Myocyte (in vitro differentiated cells): ENCODE measurements around the gene WDR54. TPM values are rescaled to one million over a fixed set of nuclear protein-coding genes. Genes with fewer than 3 reads are reported as not detected.

ENCODE experiments used
- DNase-seq: peaks from one replicate; pipeline ENCODE4 v3.0.0-alpha.2; 2012; ENCODE audit warnings: low read depth
- polyA plus RNA-seq: library from polyadenylated mRNA; unstranded; fragments of >200 nt; gene quantifications from one replicate; pipeline ENCODE4 v1.2.1, GENCODE V29; 2012; ENCODE audit warnings: missing spikeins
- total RNA-seq: library from RNA; depleted of rRNA; stranded (reverse); fragments of >200 nt; gene quantifications from 2 replicates; pipeline ENCODE4 v1.2.3, GENCODE V29; 2014

Gene WDR54, protein sequence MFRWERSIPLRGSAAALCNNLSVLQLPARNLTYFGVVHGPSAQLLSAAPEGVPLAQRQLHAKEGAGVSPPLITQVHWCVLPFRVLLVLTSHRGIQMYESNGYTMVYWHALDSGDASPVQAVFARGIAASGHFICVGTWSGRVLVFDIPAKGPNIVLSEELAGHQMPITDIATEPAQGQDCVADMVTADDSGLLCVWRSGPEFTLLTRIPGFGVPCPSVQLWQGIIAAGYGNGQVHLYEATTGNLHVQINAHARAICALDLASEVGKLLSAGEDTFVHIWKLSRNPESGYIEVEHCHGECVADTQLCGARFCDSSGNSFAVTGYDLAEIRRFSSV
- 7.8 TPM in 2 replicates for total RNA-seq
- 22.6 TPM for polyA plus RNA-seq

DNA sequence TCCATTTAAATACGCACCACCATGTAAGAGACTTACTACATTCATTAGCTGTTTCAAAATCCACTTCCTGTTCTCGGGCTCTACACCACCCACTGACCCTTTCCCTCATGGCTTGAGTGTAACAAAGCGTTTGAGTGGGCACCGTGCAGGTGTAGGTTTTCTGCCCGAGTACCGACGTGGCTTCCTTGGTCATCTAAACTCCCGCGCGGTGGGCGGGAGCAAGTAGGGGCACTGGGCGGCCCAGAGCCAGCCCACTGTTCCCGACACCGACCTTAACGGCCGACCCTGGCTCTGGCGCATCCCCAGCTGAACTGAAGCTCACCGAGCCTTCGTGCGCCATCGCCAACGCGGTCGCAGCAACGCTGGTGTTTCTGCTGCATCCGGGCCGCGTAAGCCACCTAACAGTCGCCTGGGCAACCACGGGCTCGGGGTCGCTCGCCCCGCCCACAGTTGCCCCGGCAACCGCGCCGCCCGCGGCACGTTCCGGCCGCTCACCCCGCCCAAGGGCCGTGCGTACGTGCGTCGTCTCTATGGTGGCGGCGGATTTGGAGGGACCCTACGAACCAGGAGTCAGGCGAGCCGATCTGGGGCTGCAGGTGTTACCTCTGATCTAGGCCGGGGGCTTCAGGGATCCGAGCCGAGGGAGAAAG, at the start of gene WDR54, which contains the start of gene C2orf81:
Gene WDR54, plus strand, starts transcription at position 510 of the 650 bp plus-strand sequence. CDS start 424 bp downstream, outside the sequence.
Gene C2orf81, minus strand, starts transcription at position 399 of the 650 bp plus-strand sequence. Its CDS starts 59 bp downstream, at position 340.
- peak; percentile 88 for DNase-seq

DNA sequence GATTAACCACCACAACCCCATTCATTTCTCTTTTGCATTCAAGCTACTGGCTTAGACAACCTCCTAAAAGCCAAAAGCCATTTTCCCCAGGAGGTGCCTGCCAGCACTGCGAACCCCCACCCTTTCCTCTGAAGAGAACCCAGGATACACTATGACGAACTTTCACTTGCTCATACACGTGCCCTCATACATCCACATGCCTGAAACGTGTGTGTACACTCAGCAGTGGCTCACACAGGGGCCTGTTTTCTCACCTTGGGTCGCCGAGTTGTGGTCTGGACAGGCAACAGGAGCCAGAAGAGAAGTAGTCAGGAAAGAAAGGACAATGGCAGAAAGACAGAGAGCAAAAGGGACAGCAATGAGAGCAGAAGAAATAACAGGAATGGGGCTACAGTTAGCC, 48.9 kb upstream of the WDR54 start:
- no peak for DNase-seq

DNA sequence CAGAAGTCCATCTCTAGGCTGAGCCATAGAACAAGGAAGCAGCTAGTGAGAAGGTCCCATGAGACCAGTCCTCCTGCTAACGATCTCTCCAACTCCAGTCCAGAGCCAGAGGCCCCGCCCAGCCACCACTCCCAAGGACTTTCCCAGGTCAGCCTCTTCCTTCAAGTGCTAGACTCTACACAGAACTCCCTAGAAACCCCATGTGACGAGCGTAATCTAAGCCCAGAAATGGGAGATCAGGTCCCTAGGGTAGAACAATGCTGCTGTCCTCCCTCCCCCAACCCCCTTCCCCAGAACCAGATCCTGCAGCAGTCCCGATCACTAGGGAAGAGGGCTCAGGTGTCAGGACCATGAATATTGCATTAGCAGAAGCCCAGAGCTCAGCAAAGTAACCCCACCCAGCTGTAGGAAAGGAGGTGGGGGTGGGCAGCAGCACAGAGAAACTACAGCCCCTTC, 48.3 kb upstream of the WDR54 start:
- peak; percentile 12 for DNase-seq

DNA sequence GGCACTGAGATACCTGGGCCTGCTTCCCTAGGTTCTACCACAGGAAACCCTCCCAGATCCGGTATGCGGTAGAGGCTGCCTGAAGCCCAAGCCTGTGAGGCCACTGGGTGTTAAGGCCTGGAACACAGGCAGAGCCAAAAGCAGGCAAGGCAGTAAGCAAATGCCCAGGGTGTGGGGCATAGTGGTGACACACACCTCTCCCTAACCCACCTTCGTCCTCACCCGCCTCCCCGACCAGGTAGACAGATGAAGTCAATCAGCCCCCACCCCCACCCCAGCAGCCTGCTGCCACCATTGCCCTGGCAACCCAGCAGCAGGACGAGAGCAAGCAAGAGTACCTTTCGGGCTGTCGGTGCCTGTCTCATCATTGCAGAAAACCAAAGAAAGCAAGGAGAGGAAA, 47.5 kb upstream of the WDR54 start:
- no peak for DNase-seq

DNA sequence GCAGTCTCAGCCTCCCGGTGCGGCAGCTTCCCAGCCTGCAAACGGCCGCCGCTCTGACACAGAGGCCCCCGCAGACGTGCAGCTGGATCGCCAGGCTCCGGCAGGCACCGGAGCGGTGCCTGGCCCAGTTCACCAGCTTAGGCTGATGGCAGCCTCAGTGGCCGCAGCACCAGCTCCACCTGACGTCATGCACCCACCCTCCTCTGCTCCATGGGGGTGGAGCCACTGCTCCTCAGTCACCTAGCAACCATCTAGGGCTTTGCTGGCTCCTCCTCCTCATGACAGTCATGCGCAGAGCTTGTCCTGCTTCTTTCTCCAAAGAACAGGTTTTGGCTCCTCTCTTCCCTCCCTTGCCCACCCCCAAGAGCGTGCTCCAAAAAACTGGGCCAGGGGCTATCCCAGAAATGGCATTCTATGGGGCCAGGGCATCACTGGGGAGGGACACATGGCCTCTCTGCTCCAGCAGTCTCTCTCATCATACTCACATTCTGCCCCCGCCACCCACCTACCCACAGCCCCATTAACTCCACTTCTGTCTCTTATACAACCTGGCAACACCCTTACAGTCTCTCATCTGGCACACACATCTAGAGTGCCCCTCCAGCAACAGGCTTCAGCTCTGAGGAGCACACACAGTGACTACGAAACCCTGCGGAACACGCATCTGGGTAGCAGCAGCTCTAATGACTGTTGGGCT, 46.9 kb upstream of the WDR54 start:
- DNase-seq = peak; percentile 16

DNA sequence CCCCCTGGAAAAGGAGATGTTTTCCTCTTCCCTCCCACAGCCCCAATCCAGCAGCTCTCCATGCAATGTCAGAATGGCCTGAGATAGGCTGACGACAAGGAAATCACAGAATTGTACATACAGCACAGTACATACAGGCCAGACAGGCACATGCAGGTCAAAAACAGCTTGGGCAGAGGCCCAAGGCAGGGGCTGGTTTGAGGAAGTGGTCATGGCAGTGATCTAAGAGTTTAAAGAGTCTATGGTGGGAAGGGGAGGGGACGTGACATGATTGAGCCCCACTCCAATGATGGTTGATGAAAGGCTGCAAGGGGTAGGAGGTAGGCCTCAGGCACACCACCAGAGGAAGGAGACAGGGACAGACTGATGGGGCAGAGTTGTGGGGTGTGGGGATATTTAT, 45.7 kb upstream of the WDR54 start:
- no peak for DNase-seq

DNA sequence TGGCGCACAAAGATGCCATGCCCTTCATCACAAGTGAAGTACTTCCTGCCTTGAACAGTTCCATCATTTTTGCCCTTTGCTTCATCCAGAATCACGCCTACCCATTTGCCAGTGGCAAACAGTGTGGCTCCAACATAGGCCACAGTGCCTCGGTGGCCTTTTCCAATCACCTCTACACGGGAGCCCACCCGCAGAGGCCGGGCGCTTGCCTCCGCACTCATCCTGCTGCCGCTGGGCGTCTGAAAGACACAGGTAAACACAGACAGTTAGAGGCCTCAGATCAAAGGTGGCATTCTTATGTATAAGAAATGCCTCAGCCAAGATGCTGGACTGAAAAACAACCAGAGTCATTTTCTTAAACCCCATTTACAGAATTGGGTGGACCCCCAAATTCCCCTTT, 43.5 kb upstream of the WDR54 start:
- DNase-seq = no peak

DNA sequence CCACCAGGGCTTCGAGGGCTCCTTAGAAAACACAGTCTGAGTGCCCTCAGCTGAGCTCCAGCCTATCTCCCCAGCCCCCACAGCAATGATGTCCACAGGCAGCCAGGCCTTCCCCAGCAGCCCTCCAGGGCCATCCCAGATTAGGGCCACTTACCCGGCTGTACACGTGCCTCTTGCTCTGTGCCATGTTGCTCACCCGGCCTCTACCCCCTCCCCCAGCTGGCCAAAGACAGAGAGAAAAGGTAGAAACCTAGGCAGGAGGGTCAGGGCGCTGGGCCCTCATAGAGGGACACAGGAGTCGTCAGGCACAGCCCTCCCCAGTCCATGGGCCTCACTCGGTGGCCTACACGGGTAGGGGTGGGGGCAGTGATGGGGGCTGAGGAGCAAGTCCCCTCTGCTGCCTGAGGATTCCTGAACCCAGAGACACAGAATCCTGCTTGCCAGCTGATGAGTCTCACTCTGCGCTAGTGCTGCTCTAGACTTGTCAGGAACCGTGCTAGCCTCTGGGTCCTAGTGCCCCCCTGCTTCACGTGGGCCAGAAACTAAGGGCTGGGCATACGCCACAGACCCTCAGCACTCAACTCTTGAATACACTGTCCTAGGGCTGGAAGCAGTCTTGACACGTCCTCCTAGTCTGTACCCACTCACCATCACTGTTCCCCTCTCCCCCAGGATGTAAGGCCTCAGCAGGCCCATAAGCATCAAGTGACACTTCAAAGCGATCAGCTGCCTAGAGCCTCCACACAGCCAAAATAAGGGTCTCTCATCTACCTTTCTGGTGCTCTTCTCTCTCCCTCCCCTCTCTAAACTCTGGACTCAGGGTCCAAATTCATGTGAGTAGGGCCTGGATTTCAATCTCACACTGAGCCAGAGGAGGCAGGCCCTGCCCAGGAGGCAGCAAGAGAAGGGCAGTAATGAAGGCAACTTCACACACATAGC, 41.4 kb upstream of the WDR54 start, which contains the start of gene DCTN1:
Gene DCTN1, minus strand, starts transcription at position 461 of the 939 bp plus-strand sequence. Its CDS starts 274 bp downstream, at position 187.
- DNase-seq = peak; percentile 70

DNA sequence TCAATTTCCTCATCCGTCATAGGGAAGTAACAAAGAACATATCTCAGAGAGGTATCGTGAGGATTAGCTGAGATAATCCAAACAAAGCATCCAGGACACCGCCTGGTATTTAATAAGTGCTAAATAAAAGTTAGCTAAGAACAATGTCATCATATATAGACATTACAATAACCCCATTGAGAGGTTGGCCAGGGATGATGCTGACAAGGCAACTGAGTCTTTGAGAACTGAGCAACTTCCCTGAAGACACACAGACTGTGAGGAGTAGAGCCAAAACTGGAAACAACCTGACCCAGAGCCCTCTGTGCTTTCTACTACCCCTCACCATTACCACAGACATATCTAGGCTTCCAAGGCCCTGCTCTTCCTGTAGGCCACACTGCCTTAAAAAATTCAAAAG, 39.8 kb upstream of the WDR54 start:
- no peak for DNase-seq

DNA sequence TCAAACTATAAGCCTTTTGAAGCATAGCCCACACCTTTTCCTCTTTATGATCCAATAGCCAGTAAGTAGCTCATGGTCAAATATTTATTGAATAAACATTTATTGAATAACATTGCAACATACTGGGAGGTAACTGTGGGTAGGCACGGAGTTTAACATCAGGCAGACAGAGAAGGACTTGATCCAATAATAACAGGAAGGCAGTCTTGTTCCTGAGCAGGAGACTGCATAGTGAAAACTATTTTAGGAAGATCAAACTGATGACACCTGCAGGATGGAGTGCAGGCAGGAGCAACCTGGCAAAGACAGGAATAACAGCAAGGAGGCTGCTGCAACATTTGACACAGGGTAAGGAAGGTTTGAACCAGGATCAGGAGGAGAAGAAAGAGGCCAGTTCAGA, 38.3 kb upstream of the WDR54 start:
- no peak for DNase-seq

DNA sequence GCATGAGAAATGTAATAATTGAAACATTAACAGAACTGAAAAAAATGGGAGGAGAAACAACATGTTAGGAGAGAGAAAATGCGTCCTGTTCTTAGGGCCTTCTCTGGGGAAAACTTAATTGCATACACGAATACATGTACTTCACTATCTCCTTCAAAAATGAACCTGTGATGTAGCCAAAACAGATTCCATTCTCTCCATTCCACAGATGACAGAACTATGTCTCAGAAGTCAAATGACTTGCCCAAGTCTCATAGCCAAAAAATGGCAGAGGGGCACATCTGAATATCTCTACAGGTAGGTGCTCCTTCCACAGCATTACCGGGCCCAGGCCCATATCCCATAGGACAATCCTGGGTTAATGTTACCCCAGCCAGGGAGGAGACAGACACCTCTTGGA, 37.5 kb upstream of the WDR54 start:
- DNase-seq = no peak

DNA sequence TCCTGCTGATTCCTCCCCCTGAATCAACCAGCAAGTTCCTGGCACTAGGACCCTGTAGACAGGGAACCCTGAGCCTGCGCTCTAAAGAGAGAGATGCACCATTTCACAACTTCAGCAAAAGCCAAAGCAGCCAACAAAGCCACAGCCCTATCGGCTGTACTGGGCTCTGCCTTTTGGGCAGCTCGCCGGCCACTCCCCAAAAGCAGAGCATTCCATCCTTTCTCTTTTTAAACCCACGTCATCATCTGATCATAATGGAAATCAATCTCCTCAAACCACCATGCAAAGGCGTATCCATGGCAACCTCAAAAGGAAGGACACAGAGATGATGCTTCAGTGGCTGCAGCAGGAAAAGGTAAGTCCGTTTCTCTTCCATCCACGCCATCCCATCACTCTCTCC, 36.1 kb upstream of the WDR54 start:
- DNase-seq = peak; percentile 9

DNA sequence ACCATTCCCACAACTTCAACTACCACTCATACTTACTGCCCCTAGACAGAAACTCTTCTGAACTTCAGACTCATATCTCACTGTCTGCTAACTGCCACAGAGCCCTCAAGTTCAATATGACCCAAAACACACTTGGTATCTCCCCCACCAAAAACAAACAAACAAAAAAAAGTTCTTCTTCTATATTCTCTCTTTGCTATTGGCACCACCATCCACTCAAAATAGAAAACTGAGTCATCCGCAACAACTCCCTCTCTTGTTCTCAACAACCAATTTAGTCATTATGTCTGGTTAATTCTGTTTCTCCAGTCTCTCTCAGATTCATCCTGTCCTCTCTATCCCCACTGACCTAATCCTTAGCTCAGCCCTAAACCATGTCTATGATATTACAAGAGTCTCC, 34.2 kb upstream of the WDR54 start:
- DNase-seq = peak; percentile 57

DNA sequence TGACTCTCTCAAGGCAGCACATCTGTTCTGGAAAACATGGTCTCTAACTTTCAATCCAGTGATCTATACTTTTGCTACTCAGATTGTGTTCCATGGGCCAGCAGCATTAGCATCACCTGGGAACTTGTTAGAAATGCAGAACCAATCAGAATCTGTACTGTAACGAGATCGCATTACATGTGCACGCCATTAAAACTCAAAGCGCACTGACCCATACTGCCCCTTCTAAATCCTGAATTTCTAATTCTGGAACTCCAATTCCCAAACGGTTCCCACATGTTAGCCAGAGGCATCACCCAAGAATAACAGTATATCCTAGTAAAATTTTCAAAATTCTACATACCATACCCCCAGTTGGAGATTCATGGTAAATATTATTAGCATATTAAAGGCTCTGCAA, 30.9 kb upstream of the WDR54 start:
- DNase-seq = no peak

DNA sequence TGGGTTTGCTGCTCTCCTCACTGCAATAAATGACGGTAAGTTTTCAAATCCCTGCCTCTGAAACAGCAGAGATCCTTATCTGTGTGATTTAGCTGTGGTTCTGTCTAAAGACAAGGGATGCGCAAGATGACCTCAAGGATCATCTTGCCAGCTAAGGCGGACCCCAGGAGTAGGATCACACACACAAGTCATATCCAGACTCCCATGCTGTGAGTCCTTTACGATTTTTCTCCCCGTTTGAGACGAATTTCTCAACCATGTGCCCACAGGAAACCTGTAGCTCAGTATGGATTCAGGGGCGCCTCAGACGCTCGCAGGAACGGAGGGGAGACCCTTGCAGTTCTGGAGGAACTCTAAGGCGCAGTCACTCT, 30.3 kb upstream of the WDR54 start:
- peak; percentile 22 for DNase-seq

DNA sequence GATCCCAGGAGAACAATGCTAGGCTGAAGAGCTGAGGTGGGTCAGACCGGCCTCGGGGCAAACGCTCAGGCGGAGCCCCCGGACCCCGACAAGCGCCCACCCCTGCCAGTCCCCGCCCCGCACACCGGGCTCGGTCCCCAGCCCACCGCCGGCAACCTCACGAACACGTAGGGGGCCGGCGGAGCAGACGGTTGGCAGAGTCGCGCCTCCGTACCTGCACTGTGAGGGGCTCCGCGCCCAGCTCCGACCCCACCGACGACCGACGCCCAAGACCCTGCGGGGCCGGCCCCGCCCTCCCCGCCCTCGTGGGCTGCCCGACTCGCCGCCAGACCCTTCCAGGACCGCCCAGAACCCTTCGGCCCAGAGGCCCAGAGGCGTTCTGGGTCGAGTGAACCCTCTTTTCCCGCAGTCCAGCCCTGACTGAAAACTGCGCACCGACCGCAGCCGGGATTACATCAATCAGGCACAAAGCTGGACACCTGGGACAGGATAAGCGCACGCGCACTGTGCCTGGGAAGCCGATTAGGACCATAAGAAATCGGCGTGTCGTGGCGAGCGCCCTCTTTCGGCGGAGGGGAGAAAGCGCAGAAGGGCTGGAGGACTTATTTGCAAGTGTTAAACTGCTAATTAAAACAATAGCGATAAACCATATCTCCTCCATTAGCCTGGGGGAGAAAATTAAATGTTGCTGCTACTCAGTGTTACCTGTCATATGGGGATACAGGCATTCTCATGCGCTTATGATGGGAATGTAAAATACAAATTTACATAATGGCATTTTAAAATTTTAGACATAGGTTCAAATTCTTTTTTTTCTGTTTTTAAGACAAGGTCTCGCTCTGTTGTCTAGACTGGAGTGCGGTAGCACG, 29.7 kb upstream of the WDR54 start:
- peak; percentile 92 for DNase-seq

DNA sequence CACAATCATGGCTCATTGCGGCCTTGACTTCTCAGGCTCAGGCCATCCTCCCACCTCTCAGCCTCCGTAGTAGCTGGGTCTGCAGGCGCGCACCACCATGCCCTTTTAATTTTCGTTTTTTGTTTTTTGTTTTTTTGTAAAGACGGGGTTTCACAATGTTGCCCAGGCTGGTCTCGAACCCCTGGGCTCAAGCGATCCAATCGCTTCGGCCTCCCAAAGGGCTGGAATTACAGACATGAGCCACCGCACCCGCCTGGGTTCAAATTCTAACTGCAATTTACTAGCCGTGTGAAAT, 29.1 kb upstream of the WDR54 start:
- DNase-seq = no peak

DNA sequence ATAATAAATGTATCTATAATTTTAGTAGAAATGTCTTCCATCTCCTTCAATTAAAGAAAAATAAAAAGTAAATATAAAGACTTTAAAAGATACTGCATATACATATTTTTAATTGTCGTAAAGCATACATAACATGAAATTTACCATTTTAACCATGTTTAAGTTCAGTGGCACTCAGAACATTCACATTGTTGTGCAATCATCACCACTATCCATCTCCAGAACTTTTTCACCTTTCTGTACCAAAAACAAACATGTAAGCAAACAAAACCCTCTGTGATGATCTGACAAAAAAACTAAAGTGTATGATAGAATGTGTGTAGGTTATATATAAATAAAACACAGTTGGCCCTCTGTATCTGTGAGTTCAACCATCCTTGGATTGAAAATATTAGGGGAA, 28.0 kb upstream of the WDR54 start:
- no peak for DNase-seq

DNA sequence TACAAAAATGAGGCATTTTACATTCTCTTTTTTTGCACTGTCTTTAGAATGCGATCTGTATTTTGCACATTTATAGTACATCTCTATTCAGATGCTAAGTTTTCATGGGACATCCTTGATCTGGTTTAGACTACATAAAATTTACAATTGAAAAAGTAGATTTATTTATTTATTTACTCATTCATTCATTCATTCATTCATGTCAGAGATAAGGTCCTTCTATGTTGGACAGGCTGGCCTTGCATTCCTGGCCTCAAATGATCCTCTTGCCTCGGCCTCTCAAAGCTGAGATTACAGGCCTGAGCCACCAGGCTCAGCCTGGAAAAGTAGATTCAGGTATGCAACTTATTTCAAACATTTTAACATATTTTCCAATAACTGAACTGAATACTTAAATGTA, 25.4 kb upstream of the WDR54 start:
- no peak for DNase-seq

DNA sequence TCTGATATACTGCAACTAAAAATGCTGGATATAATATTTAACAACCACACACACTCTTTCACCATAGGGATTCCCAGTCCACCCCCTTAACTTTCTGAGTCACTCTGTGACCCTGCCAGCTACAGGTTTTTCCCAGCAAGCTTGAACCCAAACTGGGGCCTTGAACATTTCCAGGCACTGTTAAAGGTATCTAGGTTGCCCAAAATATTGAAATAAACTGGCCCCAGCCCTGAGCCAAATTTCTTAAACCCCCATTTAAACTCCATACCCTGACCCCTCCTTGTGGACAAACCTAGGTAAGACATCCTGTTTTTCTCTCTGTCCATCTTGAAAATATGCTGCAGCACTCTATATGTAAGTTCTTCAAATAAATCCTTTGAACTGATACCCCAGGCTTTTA, 21.7 kb upstream of the WDR54 start:
- DNase-seq = no peak
